Activated CD4-positive, CD25-positive, alpha-beta regulatory T cell treated with anti-CD3 and anti-CD28 coated beads, Interleukin-2, amount 50 U/mL, for 72 hours (primary cell): ENCODE measurements around the gene GGT1.
"Not testable (repeated sequence)": the region's sequence is repeated elsewhere in the genome, so short reads cannot be mapped to it uniquely, and the experiment has no call there.

ENCODE experiments used
- DNase-seq: peaks from one replicate; pipeline ENCODE4 v3.0.0; 2021

Gene GGT1

GRCh38 chr22:24644409-24644808, 41.4 kb downstream of the GGT1 start:
- not testable (repeated sequence) for DNase-seq

GRCh38 chr22:24645408-24646399, 42.7 kb downstream of the GGT1 start:
- DNase-seq = not testable (repeated sequence)

GRCh38 chr22:24646756-24647155, 43.8 kb downstream of the GGT1 start:
- DNase-seq = not testable (repeated sequence)

GRCh38 chr22:24649371-24649770, 46.4 kb downstream of the GGT1 start:
- not testable (repeated sequence) for DNase-seq

GRCh38 chr22:24650884-24651283, 47.9 kb downstream of the GGT1 start:
- DNase-seq = peak; percentile 68

- not testable (repeated sequence) for DNase-seq
These were observed 62.4 kb downstream of the GGT1 start for GRCh38 chr22:24665395-24665794.

GRCh38 chr22:24667904-24668303, 64.9 kb downstream of the GGT1 start:
- not testable (repeated sequence) for DNase-seq

GRCh38 chr22:24672532-24672931, 69.5 kb downstream of the GGT1 start:
- DNase-seq = not testable (repeated sequence)
